ENCODE results near the gene FOXP1.

- TF ChIP-seq CTCF (IDR thresholded peaks at IDR 0.05; ENCODE audit: low read depth, low read length) = no peak
- no peak for TF ChIP-seq EZH2phosphoT487 (IDR thresholded peaks at IDR 0.05; ENCODE audit: low read depth)
Observed at GRCh38 chr3:71061037-71061436, 522.5 kb downstream of the FOXP1 start.

Measured in OCI-LY3 (cell line).